Activated gamma-delta T cell treated with anti-CD3 and anti-CD28 coated beads, Interleukin-2, amount 50 U/mL, for 16 hours (primary cell): Measurements from ENCODE around the gene PRDM12.
"Not testable (repeated sequence)": the region's sequence is repeated elsewhere in the genome, so short reads cannot be mapped to it uniquely, and the experiment has no call there.

Source experiments
- DNase-seq: peaks from one replicate; pipeline ENCODE4 v3.0.0-alpha.2; 2020; ENCODE audit warnings: low read depth

Gene PRDM12

GRCh38 chr9:130665029-130665430 is 636 bp downstream of the PRDM12 start:
- no peak for DNase-seq

DNA sequence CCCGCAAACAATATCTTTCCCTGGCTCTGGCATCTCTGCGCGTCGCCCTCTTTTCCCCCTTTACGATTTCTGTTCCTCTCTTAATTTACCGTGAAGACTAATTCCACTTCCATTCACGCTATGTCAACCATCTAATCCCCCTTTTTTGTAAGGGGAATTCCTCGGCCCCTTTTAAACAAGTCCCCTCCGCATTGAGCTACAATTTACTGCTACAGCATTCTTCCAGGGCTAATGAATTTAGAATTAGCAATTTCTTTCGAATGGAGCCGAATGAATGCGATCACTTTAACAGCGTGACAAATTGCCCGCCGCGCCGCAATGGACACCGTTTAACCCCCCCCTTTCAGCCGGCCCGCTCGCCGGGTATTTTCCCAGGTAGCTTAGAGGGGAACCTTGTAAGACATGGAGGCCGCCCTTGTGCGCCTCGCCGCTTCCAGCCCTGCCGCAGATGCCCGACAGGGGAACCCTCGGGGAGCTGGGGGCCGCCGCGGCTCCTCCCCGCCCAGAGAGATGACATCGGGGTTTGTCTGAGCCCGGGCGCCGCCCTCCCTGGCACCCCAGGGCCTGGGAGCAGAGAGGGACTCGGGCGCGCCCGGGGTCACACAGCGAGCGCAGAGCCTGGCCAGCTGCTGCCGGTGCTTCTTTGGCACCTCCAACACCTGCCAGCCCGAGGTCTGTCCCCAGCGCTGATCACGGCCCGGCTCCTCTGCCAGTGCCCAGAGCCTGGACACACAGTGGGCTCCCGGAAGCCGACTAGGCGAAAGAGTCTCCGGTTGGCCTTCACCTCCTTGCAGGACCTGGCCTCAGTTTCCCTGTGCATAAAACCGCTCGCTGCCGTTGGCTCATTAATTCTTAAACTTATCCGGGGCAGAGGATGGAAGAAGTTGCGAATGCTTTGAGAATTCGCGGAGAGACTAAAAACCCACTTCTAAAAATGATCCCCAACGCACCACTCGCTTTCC is 1.3 kb downstream of the PRDM12 start:
- DNase-seq = no peak

DNA sequence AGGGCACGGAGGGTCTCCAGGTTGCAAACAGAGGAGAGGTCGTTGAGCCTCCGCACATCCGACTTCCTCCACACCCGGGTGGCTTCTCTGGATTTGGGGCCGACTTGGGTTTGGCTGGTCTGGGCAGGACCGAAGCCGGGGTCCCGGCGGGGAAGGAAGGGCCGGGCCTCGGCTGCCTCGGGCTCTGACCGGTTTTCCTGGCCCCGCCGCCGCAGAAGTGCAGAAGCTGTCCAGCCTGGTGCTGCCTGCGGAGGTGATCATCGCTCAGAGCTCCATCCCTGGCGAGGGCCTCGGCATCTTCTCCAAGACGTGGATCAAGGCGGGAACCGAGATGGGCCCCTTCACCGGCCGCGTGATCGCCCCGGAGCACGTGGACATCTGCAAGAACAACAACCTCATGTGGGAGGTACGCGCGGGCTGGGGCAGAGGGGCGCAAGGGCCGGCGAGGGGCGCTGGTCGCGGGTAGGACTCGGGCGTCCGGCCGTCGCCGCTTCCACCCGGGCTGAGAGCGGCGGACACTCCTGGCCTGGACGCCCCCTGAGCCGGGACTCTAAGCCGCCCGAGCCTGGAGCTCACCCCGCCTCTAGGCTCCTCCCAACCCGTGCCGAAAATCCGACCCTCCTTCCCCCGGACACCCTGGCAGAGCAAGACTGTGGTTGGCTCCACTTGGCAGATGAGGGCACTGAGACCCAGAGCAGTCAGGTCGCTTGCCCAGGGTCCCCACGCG is 2.2 kb downstream of the PRDM12 start:
- DNase-seq = no peak

DNA sequence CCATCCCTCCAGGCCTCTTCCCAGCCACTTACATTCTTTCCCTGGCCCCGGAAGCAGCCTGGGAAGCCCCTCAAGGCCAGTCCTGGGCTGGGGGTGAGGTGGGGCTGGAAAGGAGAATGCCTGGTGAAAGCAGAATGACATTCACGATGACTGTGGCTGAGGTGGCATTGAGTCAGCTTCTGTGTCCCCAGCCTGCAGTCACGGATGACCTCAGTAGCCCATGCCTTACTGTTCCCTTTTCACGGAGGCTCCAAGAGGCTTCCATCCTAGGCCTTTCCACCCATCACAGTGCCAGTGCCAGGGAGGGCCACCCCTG is 2.7 kb downstream of the PRDM12 start:
- no peak for DNase-seq

- no peak for DNase-seq
These were observed 3.8 kb downstream of the PRDM12 start for GRCh38 chr9:130668196-130668595.

- no peak for DNase-seq
These were observed 4.3 kb downstream of the PRDM12 start for GRCh38 chr9:130668659-130669058.

GRCh38 chr9:130669965-130670364 is 5.6 kb downstream of the PRDM12 start:
- no peak for DNase-seq

DNA sequence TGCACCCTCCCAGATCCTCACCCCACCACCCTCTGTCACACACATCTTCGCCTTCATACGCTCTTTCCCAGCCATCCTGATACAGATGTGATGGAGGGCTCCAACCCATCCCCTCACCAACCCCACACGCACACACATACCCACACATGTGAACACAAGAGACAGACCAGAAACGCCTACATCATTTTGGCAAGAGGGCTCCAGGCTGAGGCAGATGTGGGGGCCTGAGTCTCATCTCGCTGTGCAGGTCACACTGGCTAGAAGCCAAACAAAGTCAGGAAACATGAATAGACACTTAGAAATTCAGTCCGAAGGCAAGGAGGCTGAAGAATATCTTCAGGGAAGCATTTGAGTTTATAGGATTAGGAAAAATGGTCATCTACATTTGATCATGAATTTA is 6.2 kb downstream of the PRDM12 start:
- no peak for DNase-seq

GRCh38 chr9:130672466-130672865 is 8.1 kb downstream of the PRDM12 start:
- no peak for DNase-seq

GRCh38 chr9:130672933-130673615 is 8.7 kb downstream of the PRDM12 start:
- no peak for DNase-seq

DNA sequence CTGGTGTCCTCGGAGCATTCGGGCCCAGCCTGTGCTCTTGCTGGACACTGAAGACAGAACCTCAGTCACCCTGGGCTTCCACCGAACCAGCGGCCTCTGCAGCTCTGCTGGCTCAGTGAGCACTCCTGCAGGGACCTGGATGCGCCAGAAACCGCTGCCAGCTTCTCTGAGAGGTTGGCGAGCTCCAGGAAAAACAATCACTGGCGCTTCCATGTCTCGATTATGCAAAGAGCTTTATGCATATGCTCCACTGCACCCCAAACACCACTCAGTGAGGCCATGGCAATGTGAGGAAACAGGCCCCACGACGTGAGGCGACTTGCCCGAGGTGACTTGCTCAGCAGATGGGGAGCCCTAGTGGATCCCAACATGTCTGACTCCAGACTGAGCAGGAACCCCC is 11.0 kb downstream of the PRDM12 start:
- no peak for DNase-seq

DNA sequence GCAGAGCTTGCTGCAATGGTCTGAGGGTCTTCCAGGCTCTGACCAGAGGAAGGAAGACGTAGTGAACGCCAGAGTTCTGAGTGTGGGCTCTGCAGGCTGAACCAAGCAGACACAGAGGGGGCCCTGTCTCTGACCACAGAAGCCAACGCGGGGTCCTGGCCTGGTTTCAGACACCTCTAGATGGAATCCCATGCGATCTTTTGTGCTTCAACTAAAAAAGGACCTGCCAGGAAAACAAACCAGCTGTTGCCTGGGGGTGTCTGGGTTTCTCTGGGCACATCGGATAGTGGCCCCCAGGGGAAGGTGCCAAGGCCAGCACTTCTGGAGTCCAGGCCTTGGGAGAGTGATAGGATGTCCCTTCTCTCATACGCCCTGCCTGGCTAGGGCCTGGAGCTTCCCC is 12.9 kb downstream of the PRDM12 start:
- no peak for DNase-seq

DNA sequence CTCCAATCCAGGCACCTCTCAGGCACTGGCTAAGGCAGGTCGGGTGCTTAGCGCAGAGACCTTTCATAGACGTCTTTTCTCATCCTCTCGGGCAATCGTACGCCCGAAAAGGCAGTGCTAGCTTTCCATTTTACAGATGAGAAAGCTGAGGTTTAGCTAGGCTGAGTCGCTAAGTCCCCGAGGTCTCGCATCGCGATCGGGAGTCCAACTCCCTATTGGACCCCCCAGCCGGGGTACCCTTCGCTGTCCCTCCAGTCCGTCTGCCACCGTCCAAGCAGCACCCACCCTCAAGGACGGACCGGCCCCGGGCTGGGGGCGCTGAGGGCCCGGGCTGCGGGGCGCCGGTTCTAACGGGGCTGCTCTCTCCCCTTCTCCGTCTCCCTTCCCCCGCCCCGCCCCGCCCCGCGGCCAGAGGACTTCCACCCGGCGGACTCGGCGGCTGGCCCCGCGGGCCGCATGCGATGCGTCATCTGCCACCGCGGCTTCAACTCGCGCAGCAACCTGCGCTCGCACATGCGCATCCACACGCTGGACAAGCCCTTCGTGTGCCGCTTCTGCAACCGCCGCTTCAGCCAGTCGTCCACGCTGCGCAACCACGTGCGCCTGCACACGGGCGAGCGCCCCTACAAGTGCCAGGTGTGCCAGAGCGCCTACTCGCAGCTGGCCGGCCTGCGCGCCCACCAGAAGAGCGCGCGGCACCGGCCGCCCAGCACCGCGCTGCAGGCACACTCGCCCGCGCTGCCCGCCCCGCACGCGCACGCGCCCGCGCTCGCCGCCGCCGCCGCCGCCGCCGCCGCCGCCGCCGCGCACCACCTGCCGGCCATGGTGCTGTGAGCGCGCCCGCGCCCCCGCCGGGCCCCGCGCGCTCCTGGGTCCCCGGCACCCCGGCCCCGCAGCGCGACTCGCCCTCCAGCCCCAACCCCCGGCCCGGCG is 16.7 kb downstream of the PRDM12 start:
- DNase-seq = peak; percentile 30

- no peak for DNase-seq
These were observed 17.5 kb downstream of the PRDM12 start for GRCh38 chr9:130681769-130682420.

- DNase-seq = peak; percentile 29
These were observed 18.2 kb downstream of the PRDM12 start for GRCh38 chr9:130682421-130683121.

- DNase-seq = no peak
These were observed 20.7 kb downstream of the PRDM12 start for GRCh38 chr9:130685104-130685503.

DNA sequence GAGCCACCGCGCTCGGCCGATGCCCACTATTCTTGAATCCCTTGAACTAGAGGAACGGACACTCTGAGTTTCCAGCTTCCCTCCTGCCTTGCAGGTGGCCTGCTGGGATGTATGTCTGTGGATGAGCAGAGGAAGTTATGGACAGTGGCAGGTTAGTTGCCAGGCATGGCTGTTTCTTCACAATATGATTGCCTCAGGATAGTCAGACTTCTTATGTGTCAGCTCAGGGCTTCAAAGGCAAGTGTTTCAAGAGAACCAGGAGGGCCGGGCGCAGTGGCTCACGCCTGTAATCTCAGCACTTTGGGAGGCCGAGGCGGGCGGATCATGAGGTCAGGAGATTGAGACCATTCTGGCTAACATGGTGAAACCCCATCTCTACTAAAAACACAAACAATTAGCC is 21.6 kb downstream of the PRDM12 start:
- DNase-seq = not testable (repeated sequence)

DNA sequence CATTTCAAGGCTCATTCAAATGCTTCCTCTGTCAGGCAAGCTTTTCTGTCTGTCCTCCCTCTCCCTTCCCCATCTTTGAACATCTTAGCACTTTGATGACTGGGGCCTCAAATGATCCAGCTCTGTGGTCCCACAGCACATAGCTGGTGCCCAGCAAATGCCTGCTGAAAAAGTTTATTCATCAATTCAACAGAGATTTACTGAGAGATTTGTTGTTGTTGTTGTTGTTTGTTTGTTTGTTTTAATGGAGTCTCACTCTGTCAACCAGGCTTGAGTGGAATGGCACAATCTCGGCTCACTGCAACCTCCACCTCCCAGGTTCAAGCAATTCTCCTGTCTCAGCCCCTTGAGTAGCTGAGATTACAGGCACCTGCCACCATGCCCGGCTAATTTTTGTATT is 23.2 kb downstream of the PRDM12 start:
- no peak for DNase-seq

- DNase-seq = no peak
These were observed 23.7 kb downstream of the PRDM12 start for GRCh38 chr9:130688072-130688471.

DNA sequence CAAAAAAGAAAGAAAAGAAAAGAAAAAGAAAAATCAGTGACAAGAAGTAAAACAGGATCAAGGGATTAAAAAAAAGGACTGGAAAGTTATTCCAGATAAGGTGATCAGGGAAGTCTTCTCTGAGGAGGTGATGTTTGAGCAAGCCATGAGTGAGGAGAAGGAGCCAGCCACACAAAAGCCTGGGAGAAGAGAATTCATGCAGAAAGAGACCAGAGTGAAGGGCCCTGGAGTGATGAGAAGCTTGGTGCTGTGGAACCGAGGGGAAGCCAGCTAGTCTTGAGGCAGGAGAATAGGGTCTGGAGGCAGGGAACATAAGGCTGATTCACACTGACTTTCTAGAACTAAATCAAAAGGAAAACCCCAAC is 25.2 kb downstream of the PRDM12 start:
- DNase-seq = no peak
